ENCODE results near the gene TMEM165. TPM values are rescaled to one million over a fixed set of nuclear protein-coding genes. Genes with fewer than 3 reads are reported as not detected.

TMEM165 gene
- polyA plus RNA-seq, 3 donors: 77.4 to 96.4 (median 92.8) TPM

DNA sequence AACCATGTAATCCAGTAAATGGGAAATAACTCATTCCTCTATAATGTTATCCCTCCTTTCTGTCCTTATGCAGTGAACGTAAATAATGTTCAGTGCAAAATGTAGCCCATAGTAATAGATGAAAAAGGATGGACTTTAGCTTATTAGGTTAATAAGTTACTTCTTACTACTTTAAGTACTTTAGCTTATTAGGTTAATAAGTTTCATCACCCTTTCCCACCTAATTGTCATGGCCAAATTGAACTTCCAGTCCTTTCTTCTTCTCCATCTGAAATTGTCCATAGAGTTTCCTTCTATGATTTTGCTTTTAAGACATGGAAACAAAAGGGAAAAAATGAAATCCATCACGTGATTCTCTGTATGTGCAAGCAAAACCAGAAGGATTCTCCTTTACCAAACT, 15.2 kb upstream of the TMEM165 start:
- H4K20me1 ChIP-seq (ENCODE audit: insufficient read depth, low read length): no peaks in the 10 kb centered on the region
- Mint-ChIP-seq H3K9me3 (peaks cover 0 to 4% (median 0%) of the 10 kb centered on the region in 7 donors), H3K27ac (no peak overlapping the region), H3K4me1 (peaks cover 2% of the 10 kb centered on the region), H3K36me3 (no peaks in the 10 kb centered on the region), H3K27me3 (ENCODE audit: low read depth in 3 of 3) (peaks cover 0 to 2% (median 1%) of the 10 kb centered on the region in 3 donors), H3K4me3 (no peak overlapping the region)
- H3K9ac ChIP-seq (ENCODE audit: insufficient read depth, low read length, poor library complexity, severe bottlenecking): no peak overlapping the region
- no peaks in the 10 kb centered on the region for H3K36me3 ChIP-seq (replicated peaks in 1 of 2; ENCODE audit: control insufficient read depth in 1 of 2, insufficient read depth in 2 of 2, low read length in 2 of 2)
- no peak for DNase-seq
- H3K27ac ChIP-seq (ENCODE audit: low read depth in 1 of 2, low read length in 2 of 2): no peak overlapping the region
- H3K79me2 ChIP-seq (ENCODE audit: insufficient read depth, low read length): no peaks in the 10 kb centered on the region
- H2AFZ ChIP-seq (ENCODE audit: insufficient read depth, low read depth, low read length, poor library complexity, severe bottlenecking): no peak overlapping the region
- WGBS (ENCODE audit: insufficient coverage): no CpG with 5 or more reads among the region's 2 CpGs
- no peaks in the 10 kb centered on the region for H3K27me3 ChIP-seq (ENCODE audit: control insufficient read depth in 2 of 2, insufficient read depth in 2 of 2, low read length in 2 of 2)
- H3K9me3 ChIP-seq (replicated peaks in 1 of 2; ENCODE audit: control insufficient read depth in 1 of 2, insufficient read depth in 1 of 2, low read length in 2 of 2): no peaks in the 10 kb centered on the region
- H3K4me1 ChIP-seq (ENCODE audit: control insufficient read depth in 1 of 2, insufficient read depth in 2 of 2, low read length in 2 of 2): no peaks in the 10 kb centered on the region
- TF ChIP-seq, protein P1, sequence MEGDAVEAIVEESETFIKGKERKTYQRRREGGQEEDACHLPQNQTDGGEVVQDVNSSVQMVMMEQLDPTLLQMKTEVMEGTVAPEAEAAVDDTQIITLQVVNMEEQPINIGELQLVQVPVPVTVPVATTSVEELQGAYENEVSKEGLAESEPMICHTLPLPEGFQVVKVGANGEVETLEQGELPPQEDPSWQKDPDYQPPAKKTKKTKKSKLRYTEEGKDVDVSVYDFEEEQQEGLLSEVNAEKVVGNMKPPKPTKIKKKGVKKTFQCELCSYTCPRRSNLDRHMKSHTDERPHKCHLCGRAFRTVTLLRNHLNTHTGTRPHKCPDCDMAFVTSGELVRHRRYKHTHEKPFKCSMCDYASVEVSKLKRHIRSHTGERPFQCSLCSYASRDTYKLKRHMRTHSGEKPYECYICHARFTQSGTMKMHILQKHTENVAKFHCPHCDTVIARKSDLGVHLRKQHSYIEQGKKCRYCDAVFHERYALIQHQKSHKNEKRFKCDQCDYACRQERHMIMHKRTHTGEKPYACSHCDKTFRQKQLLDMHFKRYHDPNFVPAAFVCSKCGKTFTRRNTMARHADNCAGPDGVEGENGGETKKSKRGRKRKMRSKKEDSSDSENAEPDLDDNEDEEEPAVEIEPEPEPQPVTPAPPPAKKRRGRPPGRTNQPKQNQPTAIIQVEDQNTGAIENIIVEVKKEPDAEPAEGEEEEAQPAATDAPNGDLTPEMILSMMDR (IDR thresholded peaks at IDR 0.05): no peak
- no peak overlapping the region for H3K4me3 ChIP-seq (replicated peaks in 1 of 3; ENCODE audit: low read depth in 2 of 3, low read length in 3 of 3)
- intact Hi-C loops (cut with micrococcal nuclease): no loop called here
- H3K4me2 ChIP-seq (replicated peaks; ENCODE audit: extremely low read depth, low read length, poor library complexity, severe bottlenecking): no peak overlapping the region

DNA sequence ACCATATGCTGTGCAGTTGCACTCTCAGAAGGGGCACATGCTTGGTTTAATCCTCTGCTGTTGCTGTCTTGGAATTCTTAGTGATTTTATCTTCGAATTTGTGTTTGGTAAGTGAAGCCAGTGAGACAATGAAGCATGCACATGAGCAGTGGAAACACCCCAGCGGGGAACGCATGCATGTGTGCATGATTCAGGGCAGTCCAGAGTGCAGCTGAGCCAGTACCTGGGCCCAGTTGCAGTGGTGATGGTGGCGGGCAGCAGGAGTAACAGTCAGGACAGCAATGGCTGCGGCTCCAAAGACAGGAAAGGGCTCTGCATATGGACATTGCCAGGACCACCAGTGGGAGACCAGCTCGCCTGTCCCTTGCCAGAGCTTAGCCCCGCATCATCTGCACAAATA, 14.3 kb upstream of the TMEM165 start:
- no peaks in the 10 kb centered on the region for H3K27me3 ChIP-seq (ENCODE audit: control insufficient read depth in 2 of 2, insufficient read depth in 2 of 2, low read length in 2 of 2)
- intact Hi-C loops (cut with micrococcal nuclease): no loop called here
- DNase-seq: no peak
- no peaks in the 10 kb centered on the region for H3K36me3 ChIP-seq (replicated peaks in 1 of 2; ENCODE audit: control insufficient read depth in 1 of 2, insufficient read depth in 2 of 2, low read length in 2 of 2)
- no peak overlapping the region for H3K4me3 ChIP-seq (replicated peaks in 1 of 3; ENCODE audit: low read depth in 2 of 3, low read length in 3 of 3)
- H3K27ac ChIP-seq (ENCODE audit: low read depth in 1 of 2, low read length in 2 of 2): no peak overlapping the region
- Mint-ChIP-seq H3K27ac (no peak overlapping the region), H3K9me3 (peaks cover 0 to 4% (median 0%) of the 10 kb centered on the region in 7 donors), H3K27me3 (ENCODE audit: low read depth in 3 of 3) (peaks cover 0 to 2% (median 1%) of the 10 kb centered on the region in 3 donors), H3K4me3 (no peak overlapping the region), H3K4me1 (peaks cover 2% of the 10 kb centered on the region), H3K36me3 (no peaks in the 10 kb centered on the region)
- TF ChIP-seq, protein P1 (IDR thresholded peaks at IDR 0.05): no peak
- no peaks in the 10 kb centered on the region for H3K79me2 ChIP-seq (ENCODE audit: insufficient read depth, low read length)
- H3K9ac ChIP-seq (ENCODE audit: insufficient read depth, low read length, poor library complexity, severe bottlenecking): no peak overlapping the region
- H3K9me3 ChIP-seq (replicated peaks in 1 of 2; ENCODE audit: control insufficient read depth in 1 of 2, insufficient read depth in 1 of 2, low read length in 2 of 2): no peaks in the 10 kb centered on the region
- H2AFZ ChIP-seq (ENCODE audit: insufficient read depth, low read depth, low read length, poor library complexity, severe bottlenecking): no peak overlapping the region
- no peak overlapping the region for H3K4me2 ChIP-seq (replicated peaks; ENCODE audit: extremely low read depth, low read length, poor library complexity, severe bottlenecking)
- WGBS (ENCODE audit: insufficient coverage): 93% methylated on average over 5 of the region's 7 CpGs
- no peaks in the 10 kb centered on the region for H3K4me1 ChIP-seq (ENCODE audit: control insufficient read depth in 1 of 2, insufficient read depth in 2 of 2, low read length in 2 of 2)
- no peaks in the 10 kb centered on the region for H4K20me1 ChIP-seq (ENCODE audit: insufficient read depth, low read length)
